HepG2 (cell line): ENCODE results near the gene SNRNP48. TPM values are rescaled to one million over a fixed set of nuclear protein-coding genes. Genes with fewer than 3 reads are reported as not detected.

ENCODE experiments used
- ARID5B ChIP-seq: IDR thresholded peaks from 2 replicates; pipeline ENCODE4 v1.4.0; 2020; ENCODE audit warnings: mild to moderate bottlenecking, missing genetic modification reagents
- CEBPB ChIP-seq: IDR thresholded peaks from 2 replicates; pipeline ENCODE4 v1.6.1; 2011; ENCODE audit warnings: low read depth, low read length, improper control_type of control experiment, borderline replicate concordance
- HIC2 ChIP-seq: sonication (generic); formaldehyde crosslinking; IDR thresholded peaks from 2 replicates; pipeline ENCODE4 v1.9.0; 2022; ENCODE audit warnings: low read depth, missing genetic modification reagents
- KAT7 ChIP-seq: IDR thresholded peaks from 2 replicates; pipeline ENCODE4 v1.6.1; 2018; ENCODE audit warnings: borderline replicate concordance, missing compliant biosample characterization
- PBX3 ChIP-seq: sonication (generic); formaldehyde crosslinking; IDR thresholded peaks from 2 replicates; pipeline ENCODE4 v1.8.1; 2023; ENCODE audit warnings: missing genetic modification reagents, inconsistent platforms, borderline replicate concordance
- SOX5 ChIP-seq: IDR thresholded peaks from 2 replicates; pipeline ENCODE4 v1.6.1; 2016; ENCODE audit warnings: borderline replicate concordance
- TARDBP ChIP-seq: sonication (generic); formaldehyde crosslinking; IDR thresholded peaks from 2 replicates; pipeline ENCODE4 v1.8.0; 2022; ENCODE audit warnings: mild to moderate bottlenecking, missing genetic modification reagents
- ZBTB10 ChIP-seq: sonication (generic); formaldehyde crosslinking; IDR thresholded peaks from 2 replicates; pipeline ENCODE4 v1.4.0; 2020; ENCODE audit warnings: missing genetic modification reagents, borderline replicate concordance
- ZC3H13 ChIP-seq: sonication (generic); formaldehyde crosslinking; IDR thresholded peaks from 2 replicates; pipeline ENCODE4 v1.8.1; 2023; ENCODE audit warnings: mild to moderate bottlenecking, missing genetic modification reagents, moderate library complexity
- ZNF20 ChIP-seq: sonication (generic); formaldehyde crosslinking; IDR thresholded peaks from 2 replicates; pipeline ENCODE4 v1.4.0; 2020; ENCODE audit warnings: mild to moderate bottlenecking, moderate library complexity, missing genetic modification reagents
- polyA plus RNA-seq, 8 experiments: library from polyadenylated mRNA; depleted of rRNA in 3 of 8; stranded (reverse) in 7 of 8; unstranded in 1 of 8; fragments of >200 nt; fragmentation: Illumina TruSeq in 4 of 8; extraction: Trizol in 4 of 8; gene quantifications; 2 replicates each; pipeline versions ENCODE4 v1.2.1 to v1.2.3, GENCODE V29; 2011 to 2016; ENCODE audit warnings: low read depth in 4 of 8, missing spikeins in 1 of 8, mixed read lengths in 1 of 8; ENCODE audit not compliant: insufficient read depth in 1 of 8
- total RNA-seq, 5 experiments: library from RNA; depleted of rRNA; stranded (reverse); fragments of >200 nt; fragmentation: Illumina TruSeq; extraction: Trizol; gene quantifications; 2 replicates each; pipeline ENCODE4 v1.2.3, GENCODE V29; 2016; ENCODE audit warnings: low read depth in 1 of 5
- TF ChIP-seq, protein P1 (sequence below): sonication (generic); formaldehyde crosslinking; IDR thresholded peaks from 2 replicates; pipeline ENCODE4 v1.4.0; 2020; ENCODE audit warnings: missing genetic modification reagents
- TF ChIP-seq, protein P2 (sequence below): sonication (generic); formaldehyde crosslinking; IDR thresholded peaks from 2 replicates; pipeline ENCODE4 v1.4.0; 2020; ENCODE audit warnings: mild to moderate bottlenecking, low read depth, missing genetic modification reagents

The SNRNP48 gene
- total and polyA plus RNA-seq, 2 of the 13 experiments (the other 11 are each of a cell fraction or from before 2014, with no cell fraction given) = 17.5 to 47.5 TPM

- TF ChIP-seq HIC2 (CRISPR knock-in tag) (no peak), SOX5 (CRISPR knock-in tag) (peak; percentile 60; the same call in 1 of the 2 replicates), CEBPB (peak; percentile 83), TARDBP (CRISPR knock-in tag) (no peak), ZBTB10 (CRISPR knock-in tag) (no peak), PBX3 (CRISPR knock-in tag) (no peak), ZNF20 (no peak), ZC3H13 (no peak), KAT7 (no peak), ARID5B (CRISPR knock-in tag) (peak; percentile 28; the same call in 1 of the 2 replicates)
- TF ChIP-seq, protein P1, sequence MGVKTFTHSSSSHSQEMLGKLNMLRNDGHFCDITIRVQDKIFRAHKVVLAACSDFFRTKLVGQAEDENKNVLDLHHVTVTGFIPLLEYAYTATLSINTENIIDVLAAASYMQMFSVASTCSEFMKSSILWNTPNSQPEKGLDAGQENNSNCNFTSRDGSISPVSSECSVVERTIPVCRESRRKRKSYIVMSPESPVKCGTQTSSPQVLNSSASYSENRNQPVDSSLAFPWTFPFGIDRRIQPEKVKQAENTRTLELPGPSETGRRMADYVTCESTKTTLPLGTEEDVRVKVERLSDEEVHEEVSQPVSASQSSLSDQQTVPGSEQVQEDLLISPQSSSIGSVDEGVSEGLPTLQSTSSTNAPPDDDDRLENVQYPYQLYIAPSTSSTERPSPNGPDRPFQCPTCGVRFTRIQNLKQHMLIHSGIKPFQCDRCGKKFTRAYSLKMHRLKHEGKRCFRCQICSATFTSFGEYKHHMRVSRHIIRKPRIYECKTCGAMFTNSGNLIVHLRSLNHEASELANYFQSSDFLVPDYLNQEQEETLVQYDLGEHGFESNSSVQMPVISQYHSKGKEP = no peak
- TF ChIP-seq, protein P2, sequence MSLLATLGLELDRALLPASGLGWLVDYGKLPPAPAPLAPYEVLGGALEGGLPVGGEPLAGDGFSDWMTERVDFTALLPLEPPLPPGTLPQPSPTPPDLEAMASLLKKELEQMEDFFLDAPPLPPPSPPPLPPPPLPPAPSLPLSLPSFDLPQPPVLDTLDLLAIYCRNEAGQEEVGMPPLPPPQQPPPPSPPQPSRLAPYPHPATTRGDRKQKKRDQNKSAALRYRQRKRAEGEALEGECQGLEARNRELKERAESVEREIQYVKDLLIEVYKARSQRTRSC (CRISPR knock-in tag) = no peak
Measured at GRCh38 chr6:7559651-7560385, 30.2 kb upstream of the SNRNP48 start (continued).
